NCI-H69 (cell line): ENCODE results near the gene FST.

Experiments used
- DNase-seq: peaks from one replicate; lab custom pipeline; 2025; lab: John Stamatoyannopoulos, UW

Gene FST

GRCh38 chr5:53480416-53481158 lies at the start of gene FST:
Gene FST, plus strand, starts transcription at chr5:53480629. Its CDS starts 163 bp downstream, at chr5:53480792.
- peak; percentile 71 for DNase-seq

- DNase-seq = no peak
Observed at GRCh38 chr5:53431665-53432064, 48.8 kb upstream of the FST start.

- no peak for DNase-seq
Observed at GRCh38 chr5:53433026-53433425, 47.4 kb upstream of the FST start.

GRCh38 chr5:53434541-53434940 lies 45.9 kb upstream of the FST start:
- DNase-seq = no peak

GRCh38 chr5:53436480-53437191 lies 43.8 kb upstream of the FST start:
- DNase-seq = no peak

- no peak for DNase-seq
Observed at GRCh38 chr5:53438079-53438478, 42.4 kb upstream of the FST start.

GRCh38 chr5:53438486-53439472 lies 41.6 kb upstream of the FST start:
- DNase-seq = no peak

- no peak for DNase-seq
Observed at GRCh38 chr5:53442961-53443360, 37.5 kb upstream of the FST start.

GRCh38 chr5:53445569-53445968 lies 34.9 kb upstream of the FST start:
- no peak for DNase-seq

GRCh38 chr5:53446908-53447307 lies 33.5 kb upstream of the FST start:
- DNase-seq = no peak

GRCh38 chr5:53448851-53449250 lies 31.6 kb upstream of the FST start:
- DNase-seq = no peak

GRCh38 chr5:53453898-53454718 lies 26.3 kb upstream of the FST start:
- DNase-seq = peak; percentile 62

- DNase-seq = no peak
Observed at GRCh38 chr5:53454719-53455000, 25.8 kb upstream of the FST start.

- DNase-seq = no peak
Observed at GRCh38 chr5:53456366-53456765, 24.1 kb upstream of the FST start.

GRCh38 chr5:53463909-53464621 lies 16.4 kb upstream of the FST start:
- DNase-seq = no peak

- DNase-seq = no peak
Observed at GRCh38 chr5:53464722-53465121, 15.7 kb upstream of the FST start.

- no peak for DNase-seq
Observed at GRCh38 chr5:53469946-53470687, 10.3 kb upstream of the FST start.

- no peak for DNase-seq
Observed at GRCh38 chr5:53472279-53472678, 8.2 kb upstream of the FST start.

GRCh38 chr5:53472720-53473510 lies 7.5 kb upstream of the FST start:
- no peak for DNase-seq

GRCh38 chr5:53473633-53474032 lies 6.8 kb upstream of the FST start:
- DNase-seq = no peak
